Tibial nerve (tissue), 4 donors: Measurements from ENCODE around the gene CD300E.

Experiments
- CTCF ChIP-seq, 5 experiments: fragments of 200-600 bp in 3 of 5; fragments of 450-650 bp in 2 of 5; sonication (generic) in 3 of 5; IDR thresholded peaks; one replicate each; pipeline ENCODE4 v1.5.1; 2016 to 2019; ENCODE audit warnings: antibody characterized with exemption in 5 of 5, mild to moderate bottlenecking in 3 of 5, moderate library complexity in 2 of 5
- EP300 ChIP-seq, 2 donors: sonication (generic); formaldehyde crosslinking; IDR thresholded peaks; one replicate each; pipeline ENCODE4 v1.6.1; 2017; ENCODE audit warnings: antibody characterized with exemption in 2 of 2, mild to moderate bottlenecking in 1 of 2
- POLR2A ChIP-seq, 2 donors: fragments of 450-650 bp; IDR thresholded peaks; one replicate each; pipeline ENCODE4 v1.6.1; 2017; ENCODE audit warnings: antibody characterized with exemption in 2 of 2, mild to moderate bottlenecking in 2 of 2, moderate library complexity in 2 of 2

- TF ChIP-seq POLR2A (IDR thresholded peaks at IDR 0.05) (no peak), CTCF (IDR thresholded peaks at IDR 0.05) (no peak), EP300 (IDR thresholded peaks at IDR 0.05) (no peak)
These were observed 58.4 kb downstream of the CD300E start for GRCh38 chr17:74565126-74565525.
